GM21526 (cell line): ENCODE data around the gene HOXC13.

Experiments
- ATAC-seq: cut with Tn5 transposase; IDR thresholded peaks from one replicate; pipeline ENCODE4 v1.9.1; 2021; ENCODE audit warnings: moderate library complexity; ENCODE audit not compliant: unreplicated experiment, low FRiP score

Gene HOXC13

DNA sequence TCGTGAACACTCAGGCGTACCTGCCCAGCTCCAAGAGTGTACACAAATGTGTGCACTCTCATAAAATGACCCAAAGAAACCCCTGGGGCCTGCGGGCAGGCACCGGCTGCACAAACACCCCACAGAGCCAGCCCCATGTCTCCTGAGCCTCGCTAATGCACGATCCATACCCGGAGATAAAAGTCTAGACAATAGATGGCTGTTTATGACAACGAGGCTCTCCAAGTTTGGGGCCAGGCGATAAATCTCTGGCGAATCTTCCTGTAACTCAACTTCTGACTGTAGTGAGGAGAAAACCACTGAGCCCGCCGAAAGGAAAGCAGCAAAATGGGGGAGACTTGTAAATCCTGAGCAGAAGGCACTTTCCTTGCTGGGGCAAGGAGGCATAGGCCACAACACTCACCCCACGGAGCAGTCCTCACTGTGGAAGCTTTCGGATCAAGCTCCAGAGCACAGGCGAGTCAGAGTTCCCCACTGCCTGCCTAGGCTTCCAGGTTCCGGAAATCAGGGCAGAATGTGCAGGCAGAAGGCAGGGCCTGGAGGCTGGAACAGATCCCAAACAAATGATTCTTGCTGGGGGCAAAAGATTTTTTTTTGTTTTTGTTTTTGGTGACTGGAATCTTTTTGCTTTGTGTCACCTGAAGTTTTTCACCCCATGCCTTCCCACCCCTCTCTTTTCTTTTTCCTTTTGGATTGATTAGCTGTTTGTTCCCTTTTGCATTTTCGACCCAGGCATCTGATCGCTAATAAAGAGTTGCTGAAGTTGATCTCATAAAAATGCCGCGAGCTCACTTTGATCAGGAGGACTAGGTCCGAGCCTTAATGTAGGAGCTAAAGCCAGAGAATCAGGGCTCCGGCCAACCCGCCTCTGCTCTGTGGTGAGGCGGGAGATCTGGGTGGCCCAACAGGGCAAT is 29.8 kb downstream of the HOXC13 start:
- ATAC-seq, result no peak

DNA sequence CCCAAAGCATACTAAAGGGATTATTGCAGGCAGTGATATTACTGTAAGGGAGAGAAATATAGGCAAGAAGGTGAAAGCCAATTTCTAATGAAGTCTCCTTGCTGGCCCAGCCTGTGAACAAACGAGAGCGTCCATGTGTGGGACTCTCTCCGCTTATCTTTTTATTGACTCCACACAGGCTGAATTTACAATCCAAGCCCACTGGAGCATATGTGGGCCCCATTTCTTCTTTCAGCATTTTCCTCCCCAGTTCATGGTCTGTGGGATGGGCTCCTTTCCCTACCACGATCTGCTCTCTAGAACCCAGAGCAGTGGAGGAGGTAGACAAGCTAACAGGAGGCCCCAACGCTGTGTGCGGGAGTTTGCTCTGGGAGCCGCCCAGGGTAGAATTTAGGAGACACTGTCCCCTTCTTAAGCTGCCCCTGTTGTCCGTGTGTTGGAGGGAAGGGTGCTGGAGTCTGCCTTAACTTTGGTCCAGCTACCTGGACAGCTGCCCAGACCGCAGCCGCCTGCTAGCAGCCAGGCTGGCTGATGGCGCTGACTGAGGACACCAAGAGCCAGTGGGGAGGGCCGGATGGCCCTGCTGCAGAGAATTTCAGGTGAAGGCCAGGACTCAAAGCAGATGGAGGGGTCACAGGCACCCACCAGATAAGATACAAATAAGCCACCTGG is 31.1 kb downstream of the HOXC13 start:
- no peak for ATAC-seq

- ATAC-seq, result no peak
Observed at GRCh38 chr12:53970451-53970850, 31.8 kb downstream of the HOXC13 start.

DNA sequence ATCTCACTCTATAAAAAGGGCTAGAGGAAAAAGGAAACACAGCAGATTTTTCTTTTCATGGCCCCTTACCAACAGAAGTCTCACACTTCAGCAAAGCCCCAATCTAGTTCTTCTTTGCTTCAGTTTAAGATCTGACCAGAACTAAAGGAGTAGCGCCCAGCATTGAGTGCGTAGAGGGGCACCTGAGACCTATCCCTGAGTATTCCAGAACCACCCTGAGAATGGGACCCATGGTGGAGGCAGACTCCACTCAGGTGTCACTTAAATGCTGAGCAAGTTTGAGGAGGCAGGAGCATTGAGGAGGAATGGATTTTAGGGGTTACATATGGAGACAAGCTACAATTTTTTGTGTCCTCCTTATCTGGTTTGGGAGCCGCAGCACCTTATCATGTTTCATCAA is 32.5 kb downstream of the HOXC13 start:
- ATAC-seq, result no peak

GRCh38 chr12:53971686-53972085 is 33.1 kb downstream of the HOXC13 start:
- no peak for ATAC-seq

DNA sequence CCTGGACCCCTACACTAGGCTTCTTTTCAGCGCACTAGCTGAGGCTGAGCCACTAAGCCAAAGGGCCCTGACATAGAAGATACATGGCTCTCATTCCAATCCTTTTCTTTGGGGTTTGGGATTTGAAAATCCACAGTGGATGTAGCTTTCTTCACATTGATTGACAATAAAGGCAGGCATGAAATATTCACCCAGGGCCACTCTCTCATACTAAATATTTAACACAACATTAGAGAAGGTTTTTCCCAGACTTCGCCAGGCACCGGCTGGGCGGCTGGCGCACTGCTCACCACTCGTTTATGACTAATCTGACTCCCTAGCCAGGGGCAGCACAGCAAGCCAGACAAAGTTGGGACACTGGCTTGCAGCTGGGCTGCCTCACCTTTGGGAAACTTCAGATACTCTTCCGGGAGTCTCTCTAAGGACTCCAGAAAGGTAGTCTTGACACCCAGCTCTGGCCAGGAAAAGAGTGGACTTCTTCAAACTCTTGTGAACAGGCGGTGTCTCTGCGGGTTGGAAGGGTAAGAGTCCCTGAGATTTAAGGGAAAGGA is 33.6 kb downstream of the HOXC13 start:
- ATAC-seq, result no peak

DNA sequence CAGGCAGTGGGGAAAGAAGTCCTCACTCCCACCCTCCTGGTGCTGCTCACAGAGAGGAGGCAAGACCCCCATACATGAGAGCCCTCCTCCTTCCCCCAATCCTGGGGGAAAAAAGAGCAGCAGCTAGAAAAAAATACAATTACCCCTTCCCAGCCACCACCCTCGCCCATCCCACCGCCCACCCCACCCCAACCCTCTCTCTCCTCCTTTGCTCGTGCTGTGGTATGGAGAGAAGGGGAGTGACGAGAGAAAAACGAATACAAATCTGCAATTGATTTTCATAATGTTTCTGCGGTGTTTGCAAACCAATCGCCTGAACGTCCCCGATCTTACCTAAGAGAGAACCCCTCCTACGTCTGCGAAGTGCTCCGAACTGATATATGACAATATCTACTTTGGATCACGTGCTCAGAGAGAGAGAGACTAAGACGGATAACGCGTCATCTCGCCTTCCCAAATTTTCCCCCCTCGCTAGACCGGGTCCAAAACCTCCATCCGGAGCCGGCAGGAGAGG is 34.1 kb downstream of the HOXC13 start, which contains the start of gene HOXC11:
HOXC11 (plus strand) TSS at position 405 of the 514 bp plus-strand sequence. CDS start 116 bp downstream, outside the sequence.
- ATAC-seq, result no peak

DNA sequence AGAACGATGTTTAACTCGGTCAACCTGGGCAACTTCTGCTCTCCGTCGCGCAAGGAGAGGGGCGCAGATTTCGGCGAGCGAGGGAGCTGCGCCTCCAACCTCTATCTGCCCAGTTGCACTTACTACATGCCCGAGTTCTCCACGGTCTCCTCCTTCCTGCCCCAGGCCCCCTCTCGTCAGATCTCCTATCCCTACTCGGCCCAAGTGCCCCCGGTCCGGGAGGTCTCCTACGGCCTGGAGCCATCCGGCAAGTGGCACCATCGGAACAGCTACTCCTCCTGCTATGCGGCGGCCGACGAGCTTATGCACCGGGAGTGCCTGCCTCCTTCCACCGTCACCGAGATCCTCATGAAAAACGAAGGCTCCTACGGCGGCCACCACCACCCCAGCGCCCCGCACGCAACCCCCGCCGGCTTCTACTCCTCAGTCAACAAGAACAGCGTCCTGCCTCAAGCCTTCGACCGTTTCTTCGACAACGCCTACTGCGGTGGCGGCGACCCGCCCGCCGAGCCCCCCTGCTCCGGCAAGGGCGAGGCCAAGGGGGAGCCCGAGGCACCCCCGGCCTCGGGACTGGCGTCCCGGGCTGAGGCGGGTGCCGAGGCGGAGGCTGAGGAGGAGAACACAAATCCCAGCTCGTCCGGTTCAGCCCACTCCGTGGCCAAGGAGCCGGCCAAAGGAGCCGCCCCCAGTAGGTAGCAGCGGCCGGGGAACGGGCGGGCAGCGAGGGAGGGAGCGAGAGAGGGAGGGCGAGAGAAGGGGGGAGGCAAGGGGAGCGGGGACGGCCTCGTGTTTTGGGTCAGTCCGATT is 34.8 kb downstream of the HOXC13 start:
- ATAC-seq, result no peak

- no peak for ATAC-seq
Observed at GRCh38 chr12:53974084-53975063, 35.7 kb downstream of the HOXC13 start, which contains the start of gene HOTAIR. HOTAIR (minus strand) TSS chr12:53974954.

GRCh38 chr12:53975064-53975471 is 36.4 kb downstream of the HOXC13 start:
- ATAC-seq, result no peak

DNA sequence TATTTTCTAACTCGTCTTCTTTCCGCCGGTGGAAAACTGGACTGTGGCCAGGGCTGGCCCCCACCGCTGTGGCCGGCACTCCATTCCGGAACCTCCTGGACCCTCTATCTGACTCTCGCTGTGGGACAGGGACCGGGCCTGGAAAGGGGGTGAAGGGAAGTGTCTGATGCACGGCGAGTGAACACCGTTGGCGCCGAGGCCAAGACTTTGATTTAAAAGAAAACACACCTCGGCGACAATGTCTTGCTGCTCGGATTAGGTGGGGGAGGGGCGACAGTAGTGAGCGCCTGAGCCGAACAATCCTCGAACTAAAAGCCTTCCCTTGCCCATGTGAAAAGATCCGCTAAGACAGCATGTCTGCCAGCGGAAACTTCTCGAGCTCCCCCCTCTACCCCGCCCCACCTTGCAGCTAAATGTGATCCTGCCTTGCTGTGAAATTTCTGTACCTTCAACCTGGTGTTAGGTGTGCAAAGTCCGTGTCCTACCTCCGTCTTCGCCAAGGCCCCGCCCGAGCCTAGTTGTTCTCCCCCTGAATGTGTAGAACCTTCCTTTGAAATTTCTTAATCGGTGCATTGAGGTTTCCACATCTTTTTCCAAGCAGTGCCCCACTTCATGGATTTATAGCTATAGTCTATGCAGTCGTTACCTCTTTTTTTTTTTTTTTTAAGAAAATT is 37.0 kb downstream of the HOXC13 start:
- no peak for ATAC-seq

GRCh38 chr12:53976172-53976822 is 37.7 kb downstream of the HOXC13 start:
- ATAC-seq, result no peak

DNA sequence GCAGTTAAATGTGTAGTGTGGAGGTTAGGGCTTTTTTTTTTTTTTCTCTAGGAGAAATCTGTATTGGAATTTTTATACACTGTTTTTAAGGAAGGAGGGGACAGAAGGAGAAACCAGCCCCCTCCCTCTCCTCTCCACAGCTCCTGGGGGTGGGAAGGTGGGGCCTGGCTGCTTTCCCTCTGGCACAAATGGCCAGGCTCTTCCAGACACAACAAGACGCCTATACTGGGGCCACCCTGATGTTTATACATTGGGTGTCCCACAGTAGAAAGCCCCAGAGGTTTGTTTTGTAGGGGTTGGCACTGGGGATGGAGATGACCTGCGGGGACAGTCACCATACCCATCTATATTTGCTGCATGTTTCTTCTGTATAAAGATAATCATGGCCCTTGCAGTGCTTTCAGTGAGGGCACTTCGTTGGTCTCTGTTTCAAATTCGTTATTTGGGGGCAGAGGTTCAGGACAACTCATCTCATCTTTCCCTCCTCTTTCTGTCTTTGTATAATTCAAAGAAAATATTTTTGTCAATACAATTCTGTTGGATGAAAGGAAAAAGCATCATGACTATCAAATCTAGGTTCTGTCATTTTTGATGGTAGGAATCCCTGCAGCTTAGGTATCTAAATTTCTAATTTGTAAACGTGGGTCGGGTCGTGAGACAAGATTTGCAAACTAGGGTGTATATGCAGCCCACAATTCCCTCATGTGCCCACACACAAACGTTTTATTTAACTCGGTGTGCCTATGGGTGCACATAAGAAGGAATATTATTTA is 38.4 kb downstream of the HOXC13 start:
- ATAC-seq, result no peak

GRCh38 chr12:53977596-53978445 is 39.2 kb downstream of the HOXC13 start:
- no peak for ATAC-seq

DNA sequence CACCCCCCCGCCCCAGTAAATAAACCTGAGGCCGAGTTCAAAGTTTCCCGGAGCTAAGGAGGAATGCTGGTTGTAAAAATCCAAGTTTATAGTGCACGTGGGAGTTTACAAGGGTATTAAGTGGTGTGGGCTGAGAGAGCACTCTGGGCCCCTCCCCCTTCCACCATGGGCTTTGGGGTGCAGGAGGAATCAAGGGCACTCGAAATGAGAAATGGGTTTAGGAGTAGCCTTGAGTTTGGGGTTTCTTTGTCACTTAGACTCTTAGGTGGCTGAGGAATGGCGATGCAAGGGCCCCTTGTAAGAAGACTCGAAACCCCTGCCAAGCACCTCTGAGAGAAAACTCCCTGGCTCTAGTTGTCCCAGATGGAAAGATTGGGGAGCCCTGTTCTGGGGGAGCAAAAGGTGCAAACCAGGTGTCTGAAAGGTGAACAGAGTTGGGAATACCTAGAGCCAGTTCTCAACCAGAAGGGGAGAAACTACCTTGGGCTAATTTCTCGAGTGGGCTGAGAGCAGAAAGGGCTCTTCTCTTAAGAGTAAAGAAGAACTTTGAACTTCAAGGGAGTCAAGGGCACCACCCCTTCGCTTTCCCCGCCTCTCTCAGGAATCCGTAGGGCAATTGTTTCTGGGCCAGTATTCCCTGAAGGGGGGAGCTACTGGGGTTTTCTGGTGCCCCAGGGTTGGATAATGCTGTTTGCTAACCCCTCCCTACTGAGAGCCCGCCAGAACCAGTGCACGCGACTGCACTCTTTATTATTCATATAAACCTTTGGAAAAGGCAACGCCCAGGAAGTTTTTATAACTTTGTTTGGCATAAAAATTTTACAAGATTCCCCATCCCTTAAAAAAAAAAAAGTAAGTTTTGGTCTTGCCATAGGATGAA is 40.1 kb downstream of the HOXC13 start:
- ATAC-seq, result no peak
